OCI-LY3 (cell line): ENCODE results near the gene NAV2.

ENCODE experiments used
- EZH2phosphoT487 ChIP-seq: fragments of 200-600 bp; shearing (Covaris generic); IDR thresholded peaks from 2 replicates; pipeline ENCODE4 v1.6.1; 2018; ENCODE audit warnings: antibody characterized with exemption, mixed run types, low read depth
- TF ChIP-seq, protein P1 (sequence below): fragments of 200-600, 300-600 bp; sonication (generic); IDR thresholded peaks from 2 replicates; pipeline ENCODE4 v1.5.1; 2014; ENCODE audit warnings: antibody characterized with exemption, low read length, low read depth

DNA sequence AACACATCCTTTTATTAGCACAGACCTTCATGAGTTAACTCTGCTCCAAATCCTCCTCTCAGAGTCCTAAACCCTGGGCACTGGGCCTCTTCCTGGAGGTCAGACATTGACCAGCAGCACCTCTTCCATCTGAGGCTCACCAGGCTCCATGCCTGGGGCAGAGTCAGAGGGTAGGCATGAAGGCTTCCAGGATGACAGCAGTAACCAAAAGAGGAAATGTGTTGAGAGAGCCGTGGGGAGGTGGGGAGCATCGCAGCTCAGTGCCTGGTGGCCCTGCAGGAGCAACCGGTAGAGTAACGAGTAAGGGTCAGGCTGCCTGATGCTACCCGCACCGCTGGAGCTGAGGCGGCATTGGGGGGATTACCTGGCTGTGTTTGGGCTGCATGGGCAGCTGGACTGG lies 9.4 kb upstream of the NAV2 start:
- TF ChIP-seq, protein P1, sequence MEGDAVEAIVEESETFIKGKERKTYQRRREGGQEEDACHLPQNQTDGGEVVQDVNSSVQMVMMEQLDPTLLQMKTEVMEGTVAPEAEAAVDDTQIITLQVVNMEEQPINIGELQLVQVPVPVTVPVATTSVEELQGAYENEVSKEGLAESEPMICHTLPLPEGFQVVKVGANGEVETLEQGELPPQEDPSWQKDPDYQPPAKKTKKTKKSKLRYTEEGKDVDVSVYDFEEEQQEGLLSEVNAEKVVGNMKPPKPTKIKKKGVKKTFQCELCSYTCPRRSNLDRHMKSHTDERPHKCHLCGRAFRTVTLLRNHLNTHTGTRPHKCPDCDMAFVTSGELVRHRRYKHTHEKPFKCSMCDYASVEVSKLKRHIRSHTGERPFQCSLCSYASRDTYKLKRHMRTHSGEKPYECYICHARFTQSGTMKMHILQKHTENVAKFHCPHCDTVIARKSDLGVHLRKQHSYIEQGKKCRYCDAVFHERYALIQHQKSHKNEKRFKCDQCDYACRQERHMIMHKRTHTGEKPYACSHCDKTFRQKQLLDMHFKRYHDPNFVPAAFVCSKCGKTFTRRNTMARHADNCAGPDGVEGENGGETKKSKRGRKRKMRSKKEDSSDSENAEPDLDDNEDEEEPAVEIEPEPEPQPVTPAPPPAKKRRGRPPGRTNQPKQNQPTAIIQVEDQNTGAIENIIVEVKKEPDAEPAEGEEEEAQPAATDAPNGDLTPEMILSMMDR = no peak
- no peak for TF ChIP-seq EZH2phosphoT487
